Activated CD4-positive, alpha-beta T cell treated with anti-CD3 and anti-CD28 coated beads for 36 hours (primary cell): ENCODE data around the gene KLLN. TPM values are rescaled to one million over a fixed set of nuclear protein-coding genes. Genes with fewer than 3 reads are reported as not detected.
"Not testable (repeated sequence)": the region's sequence is repeated elsewhere in the genome, so short reads cannot be mapped to it uniquely, and the experiment has no call there.

Source experiments
- ATAC-seq: fragments of 200-7000 bp; cut with Tn5 transposase; one replicate; pipeline ENCODE4 v1.10.0; 2021; ENCODE audit warnings: mild to moderate bottlenecking, moderate library complexity
- CTCF ChIA-PET: fragments of 350-600 bp; sonication (Branson Sonifier 250); formaldehyde crosslinking; loops from one replicate; lab custom pipeline; 2021; ENCODE audit warnings: antibody characterized with exemption; lab: Charles Lee
- POLR2A ChIA-PET: fragments of 350-600 bp; sonication (Branson Sonifier 250); formaldehyde crosslinking; loops from one replicate; lab custom pipeline; 2021; ENCODE audit warnings: antibody characterized with exemption, inconsistent platforms; lab: Charles Lee
- DNase-seq: peaks from one replicate; pipeline ENCODE4 v3.0.0-alpha.2; 2020
- H3K27ac Mint-ChIP-seq: one replicate; pipeline ENCODE4 v1.8.0; 2021; ENCODE audit warnings: mixed read lengths
- H3K27me3 Mint-ChIP-seq: one replicate; pipeline ENCODE4 v1.8.0; 2021; ENCODE audit warnings: mixed read lengths
- H3K36me3 Mint-ChIP-seq: one replicate; pipeline ENCODE4 v1.8.0; 2021; ENCODE audit warnings: low read depth, mixed read lengths
- H3K4me1 Mint-ChIP-seq: one replicate; pipeline ENCODE4 v1.8.0; 2021; ENCODE audit warnings: mixed read lengths
- H3K4me3 Mint-ChIP-seq: one replicate; pipeline ENCODE4 v1.8.0; 2021; ENCODE audit warnings: mild to moderate bottlenecking, moderate library complexity, mixed read lengths
- H3K9me3 Mint-ChIP-seq: one replicate; pipeline ENCODE4 v1.8.0; 2021; ENCODE audit warnings: low read depth, mixed read lengths
- intact Hi-C, 2 experiments: fragments of 100-400 bp; cut with DNase I in 1 of 2; cut with micrococcal nuclease in 1 of 2; formaldehyde crosslinking; loops; one replicate each; pipeline versions ENCODE4 v1.14.2 to v1.15.1; 2022 to 2024; cut with DNase I, micrococcal nuclease
- total RNA-seq, 2 experiments: library from RNA; stranded (reverse); gene quantifications; one replicate each; pipeline ENCODE4 v1.2.3, GENCODE V29; 2021

The KLLN gene
- total RNA-seq, 2 experiments from 2014 or later = 0.30 to 0.34 TPM

- Mint-ChIP-seq H3K9me3 (no peaks in the 10 kb centered on the region), H3K4me3 (no peak overlapping the region), H3K27me3 (no peaks in the 10 kb centered on the region), H3K36me3 (no peaks in the 10 kb centered on the region), H3K4me1 (peaks cover 3% of the 10 kb centered on the region), H3K27ac (no peak overlapping the region)
- POLR2A ChIA-PET = no interaction called here
- ATAC-seq (peak; percentile 39), DNase-seq (no peak)
- intact Hi-C loops = no loop called here
- CTCF ChIA-PET = interaction anchor here (0.9 to 1.2 kb wide), 2 partner anchors 9 to 148 kb away, joined by 3 read pairs; no protein-coding TSS in a partner anchor
Measured at GRCh38 chr10:87842220-87842641, 21.1 kb downstream of the KLLN start.

DNA sequence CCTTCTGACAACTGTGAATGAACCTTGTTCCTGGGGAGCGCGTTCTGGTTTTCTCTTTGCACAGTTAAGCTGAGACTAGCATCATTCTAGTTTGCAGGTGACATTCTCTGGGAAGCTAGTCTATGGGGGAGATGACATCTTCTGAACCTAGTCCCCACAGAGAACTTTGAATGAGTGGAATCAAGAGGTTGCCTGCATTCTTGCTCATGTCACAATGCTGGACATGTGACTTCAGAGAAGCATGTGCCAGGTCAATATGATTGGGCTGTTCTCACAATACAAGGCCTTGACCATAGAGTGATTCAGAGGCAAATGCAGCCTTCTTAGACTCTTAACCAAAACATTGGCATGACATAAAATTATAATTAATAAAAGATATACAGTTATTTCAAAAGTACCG, 22.1 kb downstream of the KLLN start:
- H3K9me3 Mint-ChIP-seq = peaks cover 2% of the 10 kb centered on the region
- H3K27ac Mint-ChIP-seq = no peak overlapping the region
- H3K4me3 Mint-ChIP-seq = no peak overlapping the region
- H3K36me3 Mint-ChIP-seq = peaks cover 2% of the 10 kb centered on the region
- H3K27me3 Mint-ChIP-seq = peaks cover 2% of the 10 kb centered on the region
- CTCF ChIA-PET = interaction anchor here (0.9 kb wide), 1 partner anchor 8 kb away, joined by 3 read pairs; no protein-coding TSS in a partner anchor
- H3K4me1 Mint-ChIP-seq = peaks cover 3% of the 10 kb centered on the region
- no peak for DNase-seq
- ATAC-seq = no peak
- intact Hi-C loops = no loop called here
- POLR2A ChIA-PET = no interaction called here

DNA sequence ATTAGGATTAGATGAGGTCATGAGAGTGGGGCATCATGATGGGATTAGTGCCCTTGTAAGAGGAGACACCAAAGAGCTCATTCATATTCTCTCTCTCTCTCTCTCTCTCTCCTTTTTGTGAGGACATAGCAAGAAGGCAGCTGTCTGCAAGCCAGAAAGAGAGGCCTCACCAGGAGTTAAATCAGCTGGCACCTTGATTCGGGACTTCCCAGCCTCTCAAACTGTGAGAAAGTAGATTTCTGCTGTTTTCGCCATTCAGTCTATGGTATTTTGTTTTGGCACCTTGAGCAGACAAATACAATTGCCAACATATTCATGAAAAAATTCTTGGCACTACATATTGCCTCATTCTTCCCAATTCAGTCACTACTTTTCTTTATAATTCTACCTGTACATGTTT, 24.7 kb downstream of the KLLN start:
- ChIA-PET CTCF (interaction anchor here (1.1 kb wide), 1 partner anchor 230 kb away, joined by 3 read pairs; no protein-coding TSS in a partner anchor), POLR2A (no interaction called here)
- peaks cover 2% of the 10 kb centered on the region for H3K36me3 Mint-ChIP-seq
- DNase-seq = no peak
- H3K27me3 Mint-ChIP-seq = peaks cover 2% of the 10 kb centered on the region
- intact Hi-C loops = no loop called here
- peaks cover 3% of the 10 kb centered on the region for H3K4me1 Mint-ChIP-seq
- no peak for ATAC-seq
- H3K27ac Mint-ChIP-seq = no peak overlapping the region
- peaks cover 2% of the 10 kb centered on the region for H3K9me3 Mint-ChIP-seq
- H3K4me3 Mint-ChIP-seq = no peak overlapping the region

- Mint-ChIP-seq H3K36me3 (peaks cover 2% of the 10 kb centered on the region), H3K4me3 (no peak overlapping the region), H3K9me3 (peaks cover 2% of the 10 kb centered on the region), H3K4me1 (peaks cover 3% of the 10 kb centered on the region), H3K27me3 (peaks cover 2% of the 10 kb centered on the region), H3K27ac (no peak overlapping the region)
- ChIA-PET CTCF (interaction anchor here (0.6 kb wide), 1 partner anchor 10 kb away, joined by 4 read pairs; no protein-coding TSS in a partner anchor), POLR2A (no interaction called here)
- intact Hi-C loops = no loop called here
- no peak for ATAC-seq
- no peak for DNase-seq
Measured at GRCh38 chr10:87837445-87837844, 25.9 kb downstream of the KLLN start.

GRCh38 chr10:87836098-87836497, 27.2 kb downstream of the KLLN start:
- Mint-ChIP-seq H3K36me3 (peaks cover 2% of the 10 kb centered on the region), H3K4me3 (no peak overlapping the region), H3K27ac (no peak overlapping the region), H3K27me3 (peaks cover 2% of the 10 kb centered on the region), H3K4me1 (peaks cover 4% of the 10 kb centered on the region), H3K9me3 (peaks cover 2% of the 10 kb centered on the region)
- POLR2A ChIA-PET = no interaction called here
- DNase-seq (no peak), ATAC-seq (no peak)
- intact Hi-C loops = no loop called here
- CTCF ChIA-PET = no interaction called here

DNA sequence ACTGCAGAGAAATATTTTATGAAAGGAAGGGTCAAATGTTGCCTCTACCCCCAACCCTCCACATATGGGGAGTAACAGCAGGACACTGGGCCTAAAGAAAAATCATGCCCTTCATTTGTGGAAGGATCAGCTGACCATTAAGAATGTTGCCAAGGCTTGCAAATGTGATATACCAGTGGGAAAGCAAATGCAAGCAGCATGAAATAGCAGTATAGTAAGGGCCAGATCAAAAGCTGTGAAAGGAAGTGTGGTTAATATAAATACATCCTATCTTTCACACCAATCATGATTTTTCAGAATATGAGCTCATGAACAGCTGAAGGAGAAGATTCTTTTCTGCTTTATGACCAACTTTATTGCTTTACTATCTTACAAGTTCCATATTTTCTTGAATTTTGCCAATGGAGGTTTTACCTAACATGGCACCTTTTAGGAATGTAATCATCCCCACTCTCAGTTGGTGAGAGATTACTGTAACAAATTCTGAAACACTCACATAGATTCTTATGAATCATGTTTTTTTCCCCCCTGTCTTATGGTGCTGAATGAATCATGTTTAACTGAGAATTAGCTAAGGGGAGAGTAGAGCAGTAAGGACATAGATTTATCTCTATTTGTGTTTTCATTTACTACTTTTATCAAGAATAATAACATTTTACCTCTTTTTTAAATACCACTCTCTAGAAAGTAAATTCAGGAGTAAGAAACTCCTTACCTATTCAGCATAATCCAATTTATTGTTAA, 33.2 kb downstream of the KLLN start:
- ChIA-PET POLR2A (interaction anchor here (1.8 kb wide), 1 partner anchor 11 kb away, joined by 9 read pairs; the partner anchor contains the start of gene ATAD1), CTCF (interaction anchor here (0.9 to 4.8 kb wide), 2 partner anchors 11 to 28 kb away, joined by 4 to 27 read pairs; partner anchors contain the start of gene ATAD1)
- no peaks in the 10 kb centered on the region for H3K27me3 Mint-ChIP-seq
- peaks cover 42% of the 10 kb centered on the region for H3K4me1 Mint-ChIP-seq
- no peak overlapping the region for H3K4me3 Mint-ChIP-seq
- H3K9me3 Mint-ChIP-seq = no peaks in the 10 kb centered on the region
- intact Hi-C loops = loop anchor here in 1 of 2 experiments (1.0 kb wide), 1 partner anchor 261 kb away; no protein-coding TSS in a partner anchor
- ATAC-seq (peak; percentile 93), DNase-seq (no peak)
- no peak overlapping the region for H3K27ac Mint-ChIP-seq
- peaks cover 2% of the 10 kb centered on the region for H3K36me3 Mint-ChIP-seq

DNA sequence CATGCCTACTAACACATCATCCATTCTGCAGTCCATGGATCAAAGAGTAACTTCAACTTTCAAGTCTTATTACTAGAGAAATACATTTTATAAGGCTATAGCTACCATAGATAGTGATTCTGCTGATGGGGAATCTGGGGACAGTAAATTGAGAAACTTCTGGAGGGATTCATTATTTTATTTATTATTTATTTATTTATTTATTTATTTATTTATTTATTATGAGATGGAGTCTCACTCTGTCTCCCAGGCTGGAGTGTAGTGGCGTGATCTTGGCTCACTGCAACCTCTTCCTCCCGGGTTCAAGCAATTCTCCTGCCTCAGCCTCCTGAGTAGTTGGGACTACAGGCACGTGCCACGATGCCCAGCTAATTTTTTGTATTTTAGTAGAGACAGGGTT, 34.3 kb downstream of the KLLN start:
- H3K9me3 Mint-ChIP-seq, DNase-seq, intact Hi-C loops, ATAC-seq, H3K27me3 Mint-ChIP-seq, H3K36me3 Mint-ChIP-seq, H3K4me3 Mint-ChIP-seq, H3K27ac Mint-ChIP-seq: not testable (repeated sequence)
- peaks cover 42% of the 10 kb centered on the region for H3K4me1 Mint-ChIP-seq
- ChIA-PET POLR2A (interaction anchor here (0.6 to 1.8 kb wide), 3 partner anchors 10 to 443 kb away, joined by 3 to 9 read pairs (median 3); partner anchors contain the start of gene ATAD1), CTCF (interaction anchor here (1.1 to 4.8 kb wide), 2 partner anchors 10 to 53 kb away, joined by 3 to 27 read pairs; partner anchors contain the start of gene ATAD1)

GRCh38 chr10:87827681-87828080, 35.7 kb downstream of the KLLN start:
- Mint-ChIP-seq H3K9me3 (no peaks in the 10 kb centered on the region), H3K4me1 (peaks cover 42% of the 10 kb centered on the region), H3K36me3 (peaks cover 2% of the 10 kb centered on the region), H3K27ac (no peak overlapping the region), H3K27me3 (no peaks in the 10 kb centered on the region), H3K4me3 (no peak overlapping the region)
- ATAC-seq = peak; percentile 34
- POLR2A ChIA-PET = interaction anchor here (0.6 to 1.0 kb wide), 3 partner anchors 10 to 125 kb away, joined by 3 to 11 read pairs (median 7); partner anchors contain the start of gene ATAD1
- CTCF ChIA-PET = interaction anchor here (0.7 to 4.8 kb wide), 5 partner anchors 9 to 240 kb away, joined by 3 to 27 read pairs (median 4); partner anchors contain the start of gene ATAD1
- intact Hi-C loops = no loop called here
- DNase-seq = no peak

DNA sequence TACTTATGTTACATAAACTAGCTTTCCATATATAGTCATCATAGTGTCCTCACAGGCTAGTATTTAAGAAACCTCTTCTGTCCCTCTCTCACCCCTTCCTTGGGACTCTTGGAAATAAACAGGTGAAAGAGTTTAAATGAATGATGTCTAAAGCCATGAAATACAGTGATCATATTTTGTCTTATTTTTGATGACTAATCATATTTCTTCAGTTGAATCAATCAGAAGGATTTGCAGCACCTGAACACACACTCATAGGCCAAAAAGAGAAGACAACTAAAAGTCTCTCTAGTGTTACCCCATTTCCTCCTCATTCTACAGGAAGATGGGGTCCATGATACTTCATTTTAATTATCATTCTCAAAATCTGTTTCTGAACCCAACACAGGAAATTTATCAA, 36.7 kb downstream of the KLLN start:
- DNase-seq (no peak), ATAC-seq (no peak)
- Mint-ChIP-seq H3K4me1 (peaks cover 42% of the 10 kb centered on the region), H3K27ac (no peak overlapping the region), H3K4me3 (no peak overlapping the region), H3K9me3 (no peaks in the 10 kb centered on the region), H3K27me3 (no peaks in the 10 kb centered on the region), H3K36me3 (peaks cover 2% of the 10 kb centered on the region)
- intact Hi-C loops = no loop called here
- POLR2A ChIA-PET = interaction anchor here (0.6 kb wide), 1 partner anchor 611 kb away, joined by 3 read pairs; no protein-coding TSS in a partner anchor
- CTCF ChIA-PET = interaction anchor here (4.8 kb wide), 1 partner anchor 8 kb away, joined by 27 read pairs; the partner anchor contains the start of gene ATAD1

- ChIA-PET POLR2A (interaction anchor here (0.7 to 2.4 kb wide), 2 partner anchors 11 to 317 kb away, joined by 6 to 9 read pairs; no protein-coding TSS in a partner anchor), CTCF (interaction anchor here (0.6 to 3.3 kb wide), 7 partner anchors 10 to 97 kb away, joined by 3 to 27 read pairs (median 4); no protein-coding TSS in a partner anchor)
- Mint-ChIP-seq H3K4me1 (peaks cover 28% of the 10 kb centered on the region), H3K36me3 (peaks cover 9% of the 10 kb centered on the region), H3K4me3 (peak overlapping the region; percentile 27), H3K27ac (peak overlapping the region; percentile 57), H3K27me3 (no peaks in the 10 kb centered on the region), H3K9me3 (no peaks in the 10 kb centered on the region)
- DNase-seq (no peak), ATAC-seq (no peak)
- intact Hi-C loops = loop anchor here in 1 of 2 experiments (2.0 to 5.0 kb wide), 4 partner anchors 113 to 1063 kb away; partner anchors contain the start of gene STAMBPL1
Measured at GRCh38 chr10:87819289-87819585, 44.1 kb downstream of the KLLN start.
